ENCODE measurements around the gene CADM2.

The CADM2 gene

DNA sequence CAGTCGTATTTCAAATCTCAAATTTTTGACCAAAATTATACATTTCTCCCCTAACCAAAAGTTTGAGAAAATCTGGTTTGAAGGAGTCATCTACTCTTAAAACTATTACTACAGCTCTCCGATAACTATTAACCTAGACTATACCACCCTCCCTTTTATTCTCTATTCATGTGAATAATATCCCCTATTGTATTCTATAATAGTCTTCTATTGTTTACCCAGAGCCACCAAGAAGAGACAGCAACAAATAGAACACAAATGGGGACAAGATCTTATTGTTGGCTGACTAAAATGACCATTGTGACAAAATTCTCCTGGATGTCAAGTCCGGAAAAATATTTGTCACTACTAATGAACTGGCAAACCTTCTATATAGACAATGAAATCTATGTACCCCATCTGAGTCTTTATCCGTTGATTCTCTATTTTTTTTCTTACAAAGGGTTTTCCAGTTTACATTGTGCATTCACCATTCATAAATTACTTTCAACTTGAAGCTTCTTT, 618.0 kb downstream of the CADM2 start:
- FAIRE-seq = no peak

DNA sequence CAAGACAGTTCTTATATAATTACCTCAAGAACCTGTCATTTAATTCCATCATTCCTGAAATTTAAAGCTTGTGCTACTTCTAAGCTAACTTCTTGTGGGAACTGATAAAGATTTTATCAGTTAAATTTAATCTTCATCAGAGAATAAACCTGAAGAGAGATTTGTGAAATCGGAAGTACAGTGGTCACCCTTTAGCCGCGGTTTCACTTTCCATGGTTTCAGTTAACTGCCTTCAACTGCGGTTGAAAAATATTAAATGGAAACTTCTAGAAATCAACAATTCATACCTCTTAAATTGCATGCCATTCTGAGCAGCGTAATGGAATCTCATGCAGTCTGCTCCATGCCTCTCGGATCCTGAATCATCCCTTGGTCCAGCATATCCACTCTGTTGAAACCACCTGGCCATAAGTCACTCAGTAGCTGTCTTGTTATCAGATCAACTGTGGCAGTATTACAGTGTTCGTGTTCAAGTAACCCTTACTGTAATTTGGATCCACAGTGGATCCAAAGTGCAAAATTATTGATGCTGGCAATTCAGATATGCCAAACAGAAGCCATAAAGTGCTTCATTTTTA, 626.1 kb downstream of the CADM2 start:
- FAIRE-seq = no peak

DNA sequence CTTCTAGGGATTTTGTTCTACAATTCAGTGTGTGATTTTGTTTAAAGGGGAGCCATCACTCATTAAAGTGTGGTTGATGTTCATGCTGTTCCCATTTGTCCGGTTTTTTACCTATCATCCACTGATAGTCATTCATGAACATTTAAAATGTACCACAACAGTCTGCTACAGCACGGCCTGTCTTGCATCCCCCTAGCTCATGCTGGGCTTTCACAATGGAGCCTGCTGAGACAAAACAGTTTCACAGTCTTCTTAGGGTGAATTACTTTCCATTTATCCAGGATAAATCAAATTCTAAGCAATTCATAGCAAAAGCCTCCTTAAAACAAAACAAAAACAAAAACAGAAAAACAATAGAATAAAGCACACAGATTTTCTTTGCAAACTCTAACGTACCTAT, 627.2 kb downstream of the CADM2 start:
- FAIRE-seq = no peak

DNA sequence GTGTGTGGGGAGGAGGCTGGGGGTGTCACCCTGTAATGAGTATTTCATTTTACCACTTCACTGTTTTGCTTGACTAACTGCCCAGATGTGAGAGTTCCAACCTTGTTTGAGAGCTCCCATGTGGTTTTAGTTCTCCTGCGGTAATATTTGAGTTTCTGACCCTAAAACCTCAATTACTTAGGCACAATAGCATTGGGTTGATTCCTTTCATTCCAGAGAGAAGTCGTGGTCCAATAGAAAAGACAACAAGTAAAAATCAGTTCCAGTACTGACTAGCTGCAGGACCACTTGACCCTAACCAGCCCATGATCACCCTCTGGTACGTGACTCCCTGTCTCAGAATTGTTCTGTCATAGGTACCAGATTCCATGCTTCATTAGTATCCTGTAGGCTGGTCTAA, 630.4 kb downstream of the CADM2 start:
- no peak for FAIRE-seq

DNA sequence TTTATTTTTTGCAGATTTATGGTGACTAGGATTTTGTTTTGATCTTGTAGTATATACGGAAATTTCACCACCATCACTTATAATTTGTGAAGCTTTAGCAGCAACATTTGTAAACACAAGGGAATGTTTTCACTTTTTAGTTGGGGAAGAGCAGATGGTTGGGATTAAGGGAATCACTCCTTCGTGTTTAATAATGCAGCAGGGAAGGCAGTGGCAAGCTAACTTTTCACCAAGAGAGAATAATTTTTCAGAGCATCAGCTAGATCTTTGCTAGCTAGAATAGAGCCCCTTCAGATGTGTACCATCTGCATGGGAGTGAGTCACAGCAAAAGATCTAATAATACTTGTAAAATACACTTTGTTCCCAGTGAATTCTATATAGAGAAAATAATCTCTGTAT, 632.7 kb downstream of the CADM2 start:
- no peak for FAIRE-seq

DNA sequence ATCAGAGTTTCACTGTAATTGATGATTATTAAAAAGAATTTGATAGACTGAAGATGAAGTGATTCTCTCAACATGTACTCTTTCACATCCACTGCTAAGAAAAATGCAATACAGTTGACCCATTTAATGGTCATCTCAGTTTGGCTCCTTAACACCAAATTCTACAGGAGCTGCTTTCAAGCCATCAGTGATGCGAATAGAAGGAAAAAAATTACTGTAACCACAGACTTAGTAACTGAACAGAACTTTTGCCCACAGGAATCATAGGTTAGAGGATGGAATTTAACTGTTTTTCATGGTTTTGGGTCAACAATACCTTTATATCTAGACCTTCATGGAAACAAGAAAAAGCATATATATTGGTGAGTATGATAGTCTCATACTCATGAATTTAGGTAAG, 633.5 kb downstream of the CADM2 start:
- FAIRE-seq = no peak

DNA sequence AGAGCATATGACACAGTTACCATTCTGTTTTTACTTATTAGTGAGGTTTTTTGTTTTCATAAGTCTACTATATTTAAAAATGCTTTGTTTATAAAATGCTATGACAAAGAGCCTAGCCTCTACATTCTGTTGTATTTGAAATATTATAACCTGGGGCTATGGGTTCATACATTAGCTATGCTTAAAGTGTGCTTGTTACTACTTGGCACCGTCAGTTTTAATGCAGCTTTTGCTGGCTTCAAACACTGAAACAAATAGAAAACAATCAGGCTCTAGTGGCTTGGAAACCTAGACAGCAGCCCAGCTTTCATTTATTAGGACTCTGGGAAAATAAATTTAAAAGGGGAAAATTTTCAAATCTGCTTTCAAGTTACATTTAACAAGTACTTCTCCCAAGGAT, 635.9 kb downstream of the CADM2 start:
- FAIRE-seq = no peak

DNA sequence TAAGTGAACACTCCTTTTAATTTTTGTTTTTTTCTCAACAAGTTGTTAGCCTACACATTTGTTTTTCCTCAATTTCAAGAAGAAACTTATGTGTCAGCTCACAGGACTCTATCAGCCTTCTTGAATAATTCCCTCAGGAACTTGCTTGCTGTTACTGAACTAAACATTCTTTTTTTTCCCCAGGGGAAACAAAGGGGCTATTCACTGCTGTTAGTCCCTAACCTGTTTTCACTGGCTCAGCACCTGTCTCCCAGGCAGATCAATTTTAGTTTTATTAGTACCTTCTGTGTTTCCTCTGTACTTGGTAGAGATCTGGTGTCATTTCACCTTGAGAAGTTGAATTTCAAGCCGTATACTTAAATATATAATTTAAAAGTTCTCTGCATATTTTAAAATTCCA, 644.6 kb downstream of the CADM2 start:
- no peak for FAIRE-seq

DNA sequence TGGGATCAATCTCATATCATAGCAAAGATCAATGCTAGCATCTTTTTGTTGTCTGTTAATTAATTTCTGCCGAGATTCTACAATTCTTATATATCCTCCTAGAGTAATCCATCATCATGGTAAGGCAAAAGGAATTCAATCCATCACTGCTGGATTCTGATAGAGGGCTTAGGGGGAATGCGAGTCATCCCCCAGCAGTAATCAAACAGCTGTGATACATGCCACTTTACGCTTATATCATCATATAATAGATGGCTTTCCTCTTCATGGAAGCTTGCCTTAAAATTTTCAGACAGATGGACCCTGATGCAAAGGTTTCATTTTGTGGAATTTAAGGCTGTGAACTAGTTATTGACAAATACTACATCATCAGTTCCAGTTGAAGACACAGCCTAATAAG, 645.9 kb downstream of the CADM2 start:
- FAIRE-seq = no peak

DNA sequence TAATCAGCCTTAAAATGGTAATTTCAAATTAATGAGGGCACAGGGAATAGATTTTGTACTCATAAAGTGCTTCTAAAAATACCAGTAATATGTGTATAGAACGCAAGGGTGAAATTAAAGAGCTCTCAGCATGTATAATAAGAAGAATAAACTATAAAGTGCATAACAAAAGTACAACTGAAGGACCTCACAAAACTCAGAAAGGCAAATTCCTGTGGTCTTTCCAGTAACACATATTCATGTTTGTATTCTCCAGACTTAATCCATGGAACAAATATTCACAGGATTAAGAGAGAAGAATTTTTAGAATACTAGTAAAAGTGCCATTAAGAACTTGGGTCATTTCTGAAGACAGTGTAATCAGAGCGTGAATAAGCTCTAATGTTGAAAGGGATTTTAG, 646.3 kb downstream of the CADM2 start:
- FAIRE-seq = no peak

DNA sequence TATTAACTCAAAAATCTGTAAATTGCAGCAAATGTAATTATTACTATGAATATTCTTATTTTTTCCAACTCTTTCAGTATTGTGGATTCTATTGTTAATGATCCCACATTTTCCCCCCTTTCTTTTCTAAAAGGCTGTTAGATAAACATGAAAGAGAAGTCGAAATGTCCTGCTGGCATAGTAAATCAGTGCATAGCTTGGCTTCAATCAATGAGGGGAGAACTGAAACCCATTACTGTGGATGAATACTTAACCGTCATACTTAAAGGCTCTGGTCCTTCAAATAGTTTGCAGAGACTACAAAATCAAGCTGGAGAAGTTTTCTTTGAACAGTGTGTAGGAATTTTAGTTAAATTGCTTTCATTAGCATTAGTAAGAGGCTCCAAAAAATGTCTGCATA, 667.9 kb downstream of the CADM2 start:
- FAIRE-seq = no peak

DNA sequence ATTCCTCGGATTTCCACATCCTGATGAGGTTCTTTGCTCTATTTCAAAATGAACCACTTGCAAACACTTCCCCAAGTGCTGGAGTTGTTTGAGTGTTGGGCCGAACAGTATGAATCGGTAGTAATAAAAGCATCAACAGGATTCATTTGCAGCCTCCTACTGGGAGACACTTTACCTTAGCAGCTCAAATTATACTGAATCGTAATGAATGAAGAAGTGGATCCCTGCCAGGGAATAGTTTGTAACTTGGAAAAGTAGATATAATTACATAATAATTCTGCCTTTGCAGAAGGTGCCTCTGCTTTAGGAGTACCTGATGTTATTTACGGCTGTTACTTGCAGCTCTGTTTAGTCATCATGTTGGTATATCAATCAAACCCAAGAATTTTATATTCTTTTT, 669.1 kb downstream of the CADM2 start:
- FAIRE-seq = no peak

DNA sequence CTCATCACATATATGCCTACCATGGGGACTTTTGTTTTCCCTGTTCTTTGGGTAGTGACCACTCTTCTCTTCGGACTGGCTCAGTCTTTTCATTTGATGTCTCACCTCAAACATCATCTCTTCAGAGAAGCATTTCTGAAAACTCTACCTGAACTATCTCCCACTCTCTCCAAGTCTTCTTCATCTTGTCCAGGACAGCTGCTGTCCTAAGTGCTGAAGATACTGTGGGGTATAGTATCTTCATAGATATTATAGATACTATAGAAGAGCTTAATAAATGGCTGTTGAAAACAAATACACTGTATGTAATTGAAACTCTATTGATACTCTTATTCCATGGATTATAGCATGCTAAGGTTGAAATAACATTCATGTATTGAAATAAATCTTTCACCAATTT, 672.3 kb downstream of the CADM2 start:
- no peak for FAIRE-seq

DNA sequence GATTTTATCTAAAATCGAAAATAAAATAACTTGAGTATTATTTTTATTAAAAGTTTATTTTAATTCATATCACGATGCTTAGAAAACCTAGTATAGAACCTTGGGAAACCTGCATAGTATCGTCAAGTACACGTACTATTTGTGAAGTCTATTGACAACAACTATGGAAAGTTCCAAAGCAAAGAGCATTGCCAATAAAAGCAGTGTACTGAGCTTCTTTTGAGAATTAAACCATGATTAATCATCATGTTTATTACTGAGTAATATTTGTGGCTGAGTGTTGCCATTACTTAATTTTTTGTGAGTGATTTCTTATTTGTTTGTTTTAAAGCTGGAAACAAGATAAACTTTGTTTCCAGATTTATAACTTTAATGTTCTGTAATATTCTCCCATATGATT, 674.1 kb downstream of the CADM2 start:
- peak; percentile 34 for FAIRE-seq

DNA sequence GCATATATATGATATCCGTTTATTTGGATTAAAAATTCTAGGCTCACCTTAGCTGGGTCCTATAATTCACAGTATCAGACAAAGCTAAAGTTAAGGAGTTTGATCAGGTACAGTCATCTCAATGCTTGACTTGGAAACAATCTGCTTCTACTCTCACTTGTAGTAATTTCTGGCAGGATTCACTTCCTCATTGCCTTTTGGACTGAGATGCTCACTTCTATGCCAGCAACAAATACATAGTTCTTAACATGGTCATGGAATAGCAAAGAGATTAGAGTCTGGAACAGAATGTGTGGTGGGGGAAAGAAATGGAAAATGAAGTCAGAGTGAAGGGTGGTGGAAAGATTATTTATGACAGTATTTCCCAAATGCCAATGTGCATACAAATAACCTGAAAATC, 693.6 kb downstream of the CADM2 start:
- FAIRE-seq = no peak

DNA sequence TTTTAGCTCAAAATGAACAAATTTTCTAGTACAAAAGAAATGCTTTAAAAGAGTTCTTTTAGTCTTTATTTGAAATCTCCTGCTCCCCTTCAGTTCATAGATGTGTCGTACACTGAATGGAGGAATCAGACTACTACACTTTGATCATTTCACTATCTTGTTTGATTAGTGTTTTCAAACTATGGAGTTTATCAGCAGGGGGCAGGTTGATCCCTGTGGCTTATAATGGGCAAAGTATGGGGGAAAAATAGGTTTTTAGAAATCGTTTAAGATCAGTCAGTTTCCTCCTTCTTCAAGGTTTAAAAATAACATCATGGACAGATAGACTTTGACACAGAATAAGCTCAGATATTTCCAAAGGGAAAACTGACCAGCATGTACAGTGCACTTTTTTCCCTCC, 701.7 kb downstream of the CADM2 start:
- FAIRE-seq = no peak

DNA sequence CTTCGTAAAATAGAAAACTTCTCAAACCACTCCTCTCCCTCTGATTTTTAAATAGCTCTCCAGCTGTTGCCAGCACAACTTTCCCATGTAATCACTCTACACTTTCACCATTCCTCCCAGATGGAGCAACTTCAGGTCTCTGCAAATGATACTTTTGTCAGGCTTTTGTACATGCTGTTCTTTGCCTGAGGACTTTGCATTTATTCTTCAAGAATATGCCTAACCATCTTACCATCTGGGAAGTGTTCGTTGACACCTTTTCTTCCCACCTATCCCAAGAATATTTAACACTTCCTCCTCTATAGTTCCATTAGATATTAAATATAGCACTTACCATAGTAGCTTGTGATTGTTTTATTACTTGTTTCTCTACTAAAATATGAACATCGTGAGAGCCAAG, 703.7 kb downstream of the CADM2 start:
- FAIRE-seq = no peak

DNA sequence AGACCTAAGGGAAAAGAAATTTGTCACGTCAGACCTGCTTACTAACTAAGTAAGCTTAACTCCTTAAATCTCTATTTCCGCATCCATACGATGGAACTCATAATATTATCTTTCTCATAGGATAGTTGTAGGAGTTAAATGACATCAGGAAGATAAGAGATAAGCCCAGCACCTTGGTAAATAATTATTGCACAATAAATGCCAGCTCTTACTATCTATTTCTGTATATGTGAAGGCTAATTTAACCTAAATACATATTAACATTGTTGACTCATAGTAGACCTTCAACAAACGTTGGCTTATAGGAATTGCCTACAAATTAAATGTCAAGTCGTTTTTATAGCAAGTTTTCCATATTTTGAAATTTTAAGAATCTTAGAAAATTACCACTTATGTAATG, 709.0 kb downstream of the CADM2 start:
- no peak for FAIRE-seq

DNA sequence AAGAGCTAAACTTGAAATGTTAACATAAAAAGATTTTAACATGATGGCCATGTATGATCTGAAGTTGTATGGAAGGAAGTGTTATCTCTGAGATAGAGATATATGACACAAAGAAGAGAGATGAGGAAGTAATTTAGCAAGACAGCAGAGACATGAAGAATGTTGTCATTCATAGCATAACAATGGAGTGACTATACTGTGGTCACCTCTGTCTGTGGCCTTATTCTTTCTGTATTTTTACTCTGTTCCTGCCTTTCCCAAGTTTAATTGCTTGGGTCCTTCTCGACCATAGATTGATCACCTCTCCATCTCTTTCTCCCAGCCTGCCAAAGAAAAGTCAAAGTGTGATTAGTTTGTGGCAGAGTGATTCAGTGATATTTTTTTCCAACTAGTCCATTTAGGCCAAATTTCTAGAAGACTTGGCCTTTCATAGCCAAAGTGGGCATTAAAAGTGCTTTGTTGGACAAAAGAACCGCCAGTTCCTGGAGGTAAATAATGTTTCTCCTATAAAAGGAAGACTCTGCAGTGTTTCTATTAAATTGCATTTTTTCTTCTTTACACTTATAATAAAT, 711.9 kb downstream of the CADM2 start:
- FAIRE-seq = no peak

DNA sequence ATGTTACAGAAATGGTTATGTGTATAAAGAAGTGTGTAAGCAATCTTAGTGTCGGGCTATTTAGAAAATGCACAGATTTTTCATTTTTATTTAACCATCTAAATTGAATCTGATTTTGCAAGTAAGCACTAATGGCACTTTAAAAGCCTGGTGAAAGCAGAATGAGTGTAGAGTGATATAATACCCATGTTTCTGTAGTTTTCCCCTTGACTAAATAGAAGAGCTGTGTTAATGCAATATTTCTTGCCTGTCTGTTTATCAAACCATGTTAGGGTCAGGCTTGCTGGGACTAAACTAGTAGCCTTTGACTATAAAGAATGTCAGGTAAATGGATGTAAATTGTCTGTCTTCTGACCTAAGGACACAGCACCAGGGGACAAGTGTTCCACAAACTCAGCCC, 714.0 kb downstream of the CADM2 start:
- no peak for FAIRE-seq

DNA sequence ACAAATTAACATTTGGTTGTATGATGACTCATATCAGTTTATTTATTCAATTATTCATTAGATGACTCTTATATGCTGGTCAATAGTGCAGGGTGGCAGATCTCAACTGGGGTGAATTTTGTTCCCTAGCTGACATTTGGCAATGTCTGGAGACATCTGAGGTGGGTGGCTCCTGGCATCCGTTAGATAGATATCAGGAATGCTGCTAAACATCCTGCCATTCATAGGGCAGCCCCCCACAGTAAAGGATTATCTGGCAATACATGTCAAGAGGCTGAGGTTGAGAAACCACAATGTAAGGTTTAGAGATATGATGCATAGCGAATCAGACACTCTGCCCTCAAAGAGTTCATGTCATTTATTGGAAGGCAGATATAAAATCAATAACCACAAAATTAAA, 719.9 kb downstream of the CADM2 start:
- no peak for FAIRE-seq

DNA sequence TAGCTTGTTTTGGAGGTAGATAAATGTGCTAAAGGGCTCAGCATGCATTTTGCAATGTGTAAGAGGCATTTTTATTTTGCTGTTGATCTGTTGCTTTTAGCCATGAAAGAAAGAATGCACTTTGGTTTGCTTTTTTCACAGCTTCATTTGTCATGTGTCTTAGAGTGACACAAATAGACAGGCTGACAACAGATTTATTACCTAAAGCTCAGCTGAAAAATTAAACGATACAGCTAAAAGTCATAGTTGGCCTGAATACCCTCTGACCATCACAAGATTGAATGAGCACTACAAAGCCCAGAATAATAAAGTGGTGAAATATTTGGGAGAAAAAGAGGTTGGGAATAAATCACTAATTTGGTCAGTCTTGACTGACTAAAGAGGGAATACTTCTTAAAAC, 723.1 kb downstream of the CADM2 start:
- no peak for FAIRE-seq

DNA sequence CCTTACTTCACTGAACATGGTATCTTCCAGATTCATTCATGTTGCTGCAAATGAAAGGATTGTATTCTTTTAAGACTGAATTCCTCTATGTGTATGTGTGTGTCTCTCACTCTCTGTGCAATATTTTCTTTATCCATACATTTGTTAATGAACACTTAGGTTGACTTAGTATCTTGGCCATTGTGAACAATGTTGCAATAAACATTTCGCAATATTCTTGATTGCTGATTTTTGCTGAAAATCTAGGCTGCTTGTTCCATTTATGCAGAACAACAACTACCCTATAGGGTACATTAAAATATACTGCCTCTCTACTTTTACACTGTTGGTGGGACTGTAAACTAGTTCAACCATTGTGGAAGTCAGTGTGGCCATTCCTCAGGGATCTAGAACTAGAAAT, 732.4 kb downstream of the CADM2 start:
- FAIRE-seq = no peak

DNA sequence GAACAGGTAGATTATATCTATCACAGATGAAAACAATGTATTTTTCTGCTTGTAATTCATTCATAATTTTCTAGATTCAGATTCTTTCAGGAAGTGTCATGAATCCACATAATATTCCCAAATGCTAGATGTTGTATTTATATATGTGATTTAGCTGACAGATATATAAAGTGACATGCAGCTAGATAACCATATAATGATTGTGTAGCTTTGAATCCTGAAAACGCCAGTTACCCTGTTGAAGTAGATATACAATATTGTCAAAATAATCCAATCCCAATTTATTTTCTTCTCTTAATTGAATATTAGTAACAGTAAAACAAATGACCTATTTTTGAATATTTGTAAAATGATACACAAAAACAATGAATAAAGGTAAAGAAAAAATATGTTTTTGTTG, 738.4 kb downstream of the CADM2 start:
- FAIRE-seq = no peak

DNA sequence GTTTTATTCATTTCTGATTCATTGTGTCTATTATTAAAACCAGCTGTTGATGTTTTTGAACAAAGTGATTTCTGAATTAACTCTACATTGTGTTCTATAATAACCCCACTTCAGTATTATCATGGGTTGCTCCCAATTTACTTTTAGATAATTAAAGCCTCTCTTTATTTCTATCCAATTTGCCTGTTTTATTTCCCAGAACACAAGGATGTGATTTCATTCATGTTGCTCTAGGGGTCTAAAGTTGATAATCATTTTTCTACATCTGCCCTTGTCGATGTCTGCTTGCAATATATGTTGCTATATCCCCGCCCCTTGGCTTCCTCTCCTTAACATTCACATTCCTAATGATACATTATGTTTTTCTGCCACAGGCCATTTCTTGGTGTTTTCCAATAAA, 747.3 kb downstream of the CADM2 start:
- no peak for FAIRE-seq

Data from G401.6 (cell line).